Measurements from ENCODE around the gene DNAI2.

DNA sequence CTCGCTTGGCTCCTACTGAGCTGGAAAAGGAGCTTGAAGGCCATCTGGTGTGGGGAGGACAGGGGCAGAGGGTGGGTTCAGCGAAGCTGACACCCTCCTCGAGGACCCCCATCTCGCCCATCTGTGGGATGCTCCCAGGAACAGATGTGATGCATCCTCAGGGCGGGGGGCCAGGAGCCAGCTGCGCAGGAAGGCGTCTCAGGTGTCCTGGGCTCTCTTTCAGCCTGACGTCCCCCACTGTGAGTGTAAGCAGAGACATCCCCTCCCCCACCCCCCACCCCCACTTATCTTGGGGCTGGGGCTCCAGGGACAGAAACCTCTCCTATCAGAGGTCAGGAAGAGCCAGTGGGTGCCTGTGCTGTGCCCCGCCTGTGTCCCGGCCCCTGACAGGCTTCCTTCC lies 68.2 kb downstream of the DNAI2 start:
- TF ChIP-seq CREB1 (CRISPR knock-in tag; IDR thresholded peaks at IDR 0.05) = no peak
- TF ChIP-seq, protein P1, sequence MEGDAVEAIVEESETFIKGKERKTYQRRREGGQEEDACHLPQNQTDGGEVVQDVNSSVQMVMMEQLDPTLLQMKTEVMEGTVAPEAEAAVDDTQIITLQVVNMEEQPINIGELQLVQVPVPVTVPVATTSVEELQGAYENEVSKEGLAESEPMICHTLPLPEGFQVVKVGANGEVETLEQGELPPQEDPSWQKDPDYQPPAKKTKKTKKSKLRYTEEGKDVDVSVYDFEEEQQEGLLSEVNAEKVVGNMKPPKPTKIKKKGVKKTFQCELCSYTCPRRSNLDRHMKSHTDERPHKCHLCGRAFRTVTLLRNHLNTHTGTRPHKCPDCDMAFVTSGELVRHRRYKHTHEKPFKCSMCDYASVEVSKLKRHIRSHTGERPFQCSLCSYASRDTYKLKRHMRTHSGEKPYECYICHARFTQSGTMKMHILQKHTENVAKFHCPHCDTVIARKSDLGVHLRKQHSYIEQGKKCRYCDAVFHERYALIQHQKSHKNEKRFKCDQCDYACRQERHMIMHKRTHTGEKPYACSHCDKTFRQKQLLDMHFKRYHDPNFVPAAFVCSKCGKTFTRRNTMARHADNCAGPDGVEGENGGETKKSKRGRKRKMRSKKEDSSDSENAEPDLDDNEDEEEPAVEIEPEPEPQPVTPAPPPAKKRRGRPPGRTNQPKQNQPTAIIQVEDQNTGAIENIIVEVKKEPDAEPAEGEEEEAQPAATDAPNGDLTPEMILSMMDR (IDR thresholded peaks at IDR 0.05) = no peak
- TF ChIP-seq CREM (CRISPR knock-in tag; IDR thresholded peaks at IDR 0.05) = no peak
- TF ChIP-seq, protein P2, sequence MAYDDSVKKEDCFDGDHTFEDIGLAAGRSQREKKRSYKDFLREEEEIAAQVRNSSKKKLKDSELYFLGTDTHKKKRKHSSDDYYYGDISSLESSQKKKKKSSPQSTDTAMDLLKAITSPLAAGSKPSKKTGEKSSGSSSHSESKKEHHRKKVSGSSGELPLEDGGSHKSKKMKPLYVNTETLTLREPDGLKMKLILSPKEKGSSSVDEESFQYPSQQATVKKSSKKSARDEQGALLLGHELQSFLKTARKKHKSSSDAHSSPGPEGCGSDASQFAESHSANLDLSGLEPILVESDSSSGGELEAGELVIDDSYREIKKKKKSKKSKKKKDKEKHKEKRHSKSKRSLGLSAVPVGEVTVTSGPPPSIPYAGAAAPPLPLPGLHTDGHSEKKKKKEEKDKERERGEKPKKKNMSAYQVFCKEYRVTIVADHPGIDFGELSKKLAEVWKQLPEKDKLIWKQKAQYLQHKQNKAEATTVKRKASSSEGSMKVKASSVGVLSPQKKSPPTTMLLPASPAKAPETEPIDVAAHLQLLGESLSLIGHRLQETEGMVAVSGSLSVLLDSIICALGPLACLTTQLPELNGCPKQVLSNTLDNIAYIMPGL (CRISPR knock-in tag; IDR thresholded peaks at IDR 0.05) = no peak
- TF ChIP-seq USF1 (CRISPR knock-in tag; IDR thresholded peaks at IDR 0.05) = no peak

Data from WTC11 (cell line).